ENCODE results near the gene PIRT. TPM values are rescaled to one million over a fixed set of nuclear protein-coding genes. Genes with fewer than 3 reads are reported as not detected.

Gene PIRT
- total and polyA plus RNA-seq, 2 of the 8 experiments (the other 6 are each of a cell fraction or from before 2014, with no cell fraction given): 0.03 TPM; not detected in 1

- H3K4ac ChIP-seq (replicated peaks; ENCODE audit: insufficient read length, low read depth, low read length): no peak overlapping the region
- no peak for FAIRE-seq
- POLR2A ChIA-PET (ENCODE audit: partially characterized antibody): no interaction called here
- TF ChIP-seq EP300 (IDR thresholded peaks at IDR 0.05; ENCODE audit: borderline replicate concordance in 1 of 2, low read depth in 2 of 2, low read length in 2 of 2) (no peak), SP1 (IDR thresholded peaks at IDR 0.05; ENCODE audit: low read depth, low read length) (no peak), MAFK (IDR thresholded peaks at IDR 0.05; ENCODE audit: low read depth, low read length) (no peak), CEBPB (IDR thresholded peaks at IDR 0.05; ENCODE audit: low read depth, low read length) (no peak), HDAC2 (IDR thresholded peaks at IDR 0.05; ENCODE audit: borderline replicate concordance in 1 of 2, low read depth in 2 of 2, low read length in 2 of 2) (no peak), CTBP2 (IDR thresholded peaks at IDR 0.05; ENCODE audit: borderline replicate concordance, insufficient read depth, insufficient read length, low read length) (no peak), EZH2 (IDR thresholded peaks at IDR 0.05; ENCODE audit: low read depth, low read length, severe bottlenecking) (no peak), GABPA (IDR thresholded peaks at IDR 0.05; ENCODE audit: borderline replicate concordance, insufficient read depth, low read length) (no peak), SIRT6 (IDR thresholded peaks at IDR 0.05; ENCODE audit: low read length) (no peak), BRCA1 (IDR thresholded peaks at IDR 0.05; ENCODE audit: low read depth, low read length) (no peak), POLR2AphosphoS5 (IDR thresholded peaks at IDR 0.05; ENCODE audit: low read depth, low read length) (no peak), BACH1 (IDR thresholded peaks at IDR 0.05; ENCODE audit: low read length) (no peak), RAD21 (IDR thresholded peaks at IDR 0.05 in 1 of 2, conservative IDR thresholded peaks at IDR 0.05 in 1 of 2; ENCODE audit: low read depth in 2 of 2, low read length in 2 of 2) (no peak), TAF1 (IDR thresholded peaks at IDR 0.05; ENCODE audit: low read depth, low read length) (no peak), KDM5A (IDR thresholded peaks at IDR 0.05; ENCODE audit: low read length) (no peak)
These were observed 25.2 kb downstream of the PIRT start for GRCh38 chr17:10812674-10813073.

More at GRCh38 chr17:10812674-10813073, 25.2 kb downstream of the PIRT start:
- no peak overlapping the region for H2AK5ac ChIP-seq (ENCODE audit: low read depth, low read length)
- H3K9ac ChIP-seq (replicated peaks in 1 of 4; ENCODE audit: extremely low read depth in 1 of 4, low read depth in 3 of 4, low read length in 3 of 4): no peak overlapping the region
- no peaks in the 10 kb centered on the region for H3K79me1 ChIP-seq (ENCODE audit: low read depth, low read length)
- no peak overlapping the region for H3K23ac ChIP-seq (ENCODE audit: insufficient read length)
- H3K4me3 ChIP-seq (ENCODE audit: extremely low read depth in 1 of 4, insufficient read depth in 2 of 4, low read depth in 3 of 4, low read length in 4 of 4): no peak overlapping the region
- H3K23me2 ChIP-seq (ENCODE audit: low read depth, low read length): no peaks in the 10 kb centered on the region
- H4K5ac ChIP-seq (ENCODE audit: insufficient read length, low read depth, low read length): no peak overlapping the region
- no peak overlapping the region for H3K56ac ChIP-seq (replicated peaks; ENCODE audit: insufficient read length, low read depth, low read length)
- no peak overlapping the region for H3K18ac ChIP-seq (ENCODE audit: extremely low read depth, low read length)
- no peak overlapping the region for H2BK20ac ChIP-seq (ENCODE audit: low read length)
- no peak overlapping the region for H2BK120ac ChIP-seq (replicated peaks; ENCODE audit: low read depth, low read length)
- WGBS, 2 experiments (ENCODE audit: extremely low coverage in 1 of 2, insufficient coverage in 1 of 2, insufficient read length in 1 of 2, insufficient replicate concordance in 2 of 2, low coverage in 1 of 2, low lambda C conversion rate in 2 of 2, missing lambda C conversion rate in 1 of 2): 95% methylated on average over 5 of the region's 5 CpGs; no CpG with 5 or more reads in 1 of the 2 experiments
- no peak overlapping the region for H2BK15ac ChIP-seq (ENCODE audit: low read length)
- no peaks in the 10 kb centered on the region for H3K9me3 ChIP-seq (ENCODE audit: insufficient read depth in 2 of 2, low read depth in 1 of 2, low read length in 1 of 2)
- no peaks in the 10 kb centered on the region for H3K79me2 ChIP-seq (ENCODE audit: control insufficient read depth in 1 of 2, insufficient read depth in 2 of 2, low read length in 2 of 2)
- no peak overlapping the region for H2BK5ac ChIP-seq (ENCODE audit: low read depth, low read length)
- no peaks in the 10 kb centered on the region for H4K20me1 ChIP-seq (replicated peaks in 1 of 2; ENCODE audit: control insufficient read depth in 1 of 2, insufficient read depth in 2 of 2, low read length in 2 of 2)
- H3K4me1 ChIP-seq (replicated peaks in 1 of 4; ENCODE audit: control insufficient read depth in 3 of 4, insufficient read depth in 4 of 4, low read length in 3 of 4): no peaks in the 10 kb centered on the region
- no peak overlapping the region for H3K4me2 ChIP-seq (ENCODE audit: insufficient read depth in 1 of 2, low read depth in 2 of 2, low read length in 2 of 2)
- no peak overlapping the region for H2AFZ ChIP-seq (ENCODE audit: low read length)
- no peak overlapping the region for H3K14ac ChIP-seq (ENCODE audit: insufficient read length)
- H4K91ac ChIP-seq (replicated peaks; ENCODE audit: insufficient read length, low read length): no peak overlapping the region
- no peaks in the 10 kb centered on the region for H3K36me3 ChIP-seq (ENCODE audit: control insufficient read depth in 2 of 4, insufficient read depth in 4 of 4, low read length in 3 of 4)
- CTCF ChIA-PET (ENCODE audit: partially characterized antibody): interaction anchor here (0.7 to 0.8 kb wide), 2 partner anchors 13 to 611 kb away, joined by 3 to 4 read pairs; no protein-coding TSS in a partner anchor
- no peak overlapping the region for H2BK12ac ChIP-seq (ENCODE audit: low read depth, low read length)
- H3K27me3 ChIP-seq (replicated peaks in 1 of 4; ENCODE audit: control insufficient read depth in 3 of 4, extremely low read depth in 1 of 4, insufficient read depth in 3 of 4, low read length in 3 of 4): no peaks in the 10 kb centered on the region
- DNase-seq (ENCODE audit: low read depth in 1 of 2, low spot score in 2 of 2): no peak
- no peak overlapping the region for H3K27ac ChIP-seq (ENCODE audit: low read depth, low read length)
- no peak overlapping the region for H4K8ac ChIP-seq (ENCODE audit: extremely low read depth, insufficient read depth, low read length)

All from H1 (cell line).